ENCODE data around the gene PPP1R15B.

PPP1R15B gene

DNA sequence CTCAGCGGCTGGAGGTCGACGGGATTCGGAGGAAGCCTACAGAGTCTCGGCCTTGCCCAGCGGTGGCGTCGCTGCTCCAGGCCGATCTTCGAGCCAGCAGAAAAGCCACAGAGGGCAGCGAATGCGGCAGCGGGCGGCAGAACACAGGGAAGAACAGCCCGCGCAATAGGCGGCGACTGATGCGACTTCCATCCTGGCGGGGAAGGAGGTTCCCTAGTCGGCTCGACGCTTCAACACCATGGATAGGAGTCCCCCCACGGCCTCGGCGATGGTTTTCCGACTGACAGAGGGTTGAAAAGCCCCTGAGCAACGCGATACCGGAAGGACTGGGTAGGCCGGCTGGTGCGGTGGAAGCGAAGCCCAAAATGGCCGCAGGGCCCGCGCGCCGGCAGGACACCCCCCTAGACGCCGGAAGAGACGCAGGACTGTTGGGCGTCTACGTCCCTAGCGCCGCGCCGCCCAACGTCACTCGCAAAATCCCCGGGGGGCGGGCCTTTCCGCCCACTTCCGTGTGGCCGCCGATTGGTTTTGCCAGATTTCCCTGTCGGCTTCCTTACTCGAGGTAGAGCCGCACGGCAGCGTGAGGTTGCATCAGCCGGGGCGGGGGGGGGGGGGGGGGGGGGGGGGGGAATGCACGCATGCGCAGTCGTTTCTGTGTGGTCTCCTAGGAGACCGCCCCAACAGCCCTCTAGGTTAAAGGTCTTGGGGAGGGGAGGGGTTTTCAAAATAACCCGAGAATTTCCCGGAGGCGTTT, at the start of gene PPP1R15B:
Gene PPP1R15B, minus strand, starts transcription at position 367 of the 754 bp plus-strand sequence. CDS start 406 bp downstream, outside the sequence.
- peak; percentile 95 for DNase-seq (ENCODE audit: low read depth)

DNA sequence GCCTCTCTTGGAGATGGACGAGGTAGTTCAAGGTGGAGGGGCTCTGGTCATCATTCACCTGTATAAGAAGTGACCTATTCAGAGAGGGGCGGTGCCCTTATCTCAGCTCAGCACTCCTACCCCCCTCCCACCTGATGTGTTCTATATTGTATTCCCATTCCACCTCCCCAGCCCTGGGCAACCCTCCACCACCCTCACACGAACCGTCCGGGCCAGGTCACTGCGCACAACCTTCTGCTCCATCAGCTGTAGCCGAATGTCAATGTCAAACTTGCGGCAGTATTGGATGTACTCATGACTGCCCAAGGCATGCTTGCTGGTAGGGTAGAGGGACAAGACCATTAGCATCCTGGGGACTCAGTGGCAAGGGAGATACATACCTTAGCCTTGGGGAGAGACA, 48.7 kb upstream of the PPP1R15B start:
- DNase-seq (ENCODE audit: low read depth), result no peak

DNA sequence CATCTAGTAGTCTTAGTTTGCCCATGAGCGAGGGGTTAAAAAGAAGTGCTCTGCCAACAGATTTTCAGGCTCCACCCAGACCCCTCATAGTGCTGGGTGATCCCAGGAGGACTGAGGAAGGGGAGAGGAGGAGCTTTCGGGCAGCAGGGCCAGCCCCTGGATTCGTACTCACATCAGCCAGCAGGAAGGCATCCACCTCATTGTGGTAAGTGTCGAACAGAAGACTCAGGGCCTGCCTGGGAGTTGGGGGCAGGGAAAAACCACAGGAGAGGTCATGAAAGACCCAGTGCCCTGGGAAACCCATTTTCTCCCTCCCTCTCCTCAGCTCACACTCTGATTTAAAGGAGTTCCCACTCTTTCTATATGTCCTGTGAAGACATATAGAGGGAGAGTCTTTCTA, 48.1 kb upstream of the PPP1R15B start:
- DNase-seq (ENCODE audit: low read depth), result no peak

DNA sequence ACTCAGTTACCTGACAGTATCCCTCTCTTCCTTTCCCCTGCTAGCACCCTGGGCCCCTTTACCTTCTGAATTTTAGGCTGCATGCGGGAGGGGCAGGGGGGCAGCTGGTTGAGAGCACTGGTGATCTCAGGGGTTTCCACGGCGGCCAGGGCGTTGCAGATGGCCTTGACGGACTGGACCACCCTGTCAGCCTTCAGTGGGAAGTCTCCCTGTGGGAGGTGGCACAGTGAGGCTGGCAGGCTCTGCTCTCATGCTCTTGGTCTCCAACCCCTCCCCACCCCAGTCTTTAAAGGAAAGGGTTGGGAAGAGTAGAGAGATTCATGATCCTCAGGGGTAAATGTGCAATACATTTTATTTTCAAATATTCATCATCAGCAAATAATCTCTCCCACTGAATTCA, 46.0 kb upstream of the PPP1R15B start:
- DNase-seq (ENCODE audit: low read depth), result no peak

DNA sequence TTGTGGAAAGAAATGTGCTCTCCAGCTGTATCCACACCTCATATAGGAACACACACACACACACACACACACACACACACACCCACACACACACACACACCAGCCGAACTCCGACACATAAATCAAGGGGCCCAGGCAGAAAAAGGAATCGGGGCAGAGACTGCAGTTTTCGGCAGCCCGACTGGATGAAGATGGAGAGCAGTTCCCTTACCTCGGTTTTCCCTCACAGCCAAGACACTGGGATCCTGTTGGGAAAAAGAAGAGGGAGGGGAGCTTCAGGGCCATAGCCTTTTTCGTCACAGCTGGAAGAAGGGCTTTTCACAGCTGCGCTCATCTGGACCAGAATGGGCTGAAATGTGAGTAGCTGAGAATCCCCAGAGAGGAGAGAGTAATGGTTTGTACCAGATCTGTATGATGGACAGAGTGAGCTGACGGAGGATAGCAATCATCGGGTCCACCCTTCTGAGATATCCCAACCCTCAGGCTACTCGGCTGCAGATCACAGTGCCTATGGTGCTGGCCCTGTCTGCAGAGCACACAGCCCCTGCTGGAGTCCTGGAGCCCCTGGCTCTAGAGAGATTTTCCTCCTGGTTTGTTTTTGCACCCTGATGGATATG, 45.3 kb upstream of the PPP1R15B start:
- no peak for DNase-seq (ENCODE audit: low read depth)

DNA sequence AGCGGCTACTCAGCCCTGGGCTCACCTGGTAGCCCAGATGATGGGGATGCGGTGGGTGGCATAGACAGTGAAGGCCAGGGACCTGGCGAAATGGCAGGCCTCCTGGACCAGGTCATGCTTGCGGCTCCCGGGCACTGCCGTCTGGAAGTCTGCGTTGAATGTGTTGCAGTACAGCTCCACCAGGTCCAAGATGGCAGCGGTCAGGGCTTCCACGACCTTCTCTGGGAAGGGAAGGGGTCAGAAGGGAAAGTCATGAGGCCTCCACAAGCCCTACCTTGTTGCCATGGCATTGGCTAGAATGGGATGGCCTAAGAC, 44.2 kb upstream of the PPP1R15B start:
- no peak for DNase-seq (ENCODE audit: low read depth)

DNA sequence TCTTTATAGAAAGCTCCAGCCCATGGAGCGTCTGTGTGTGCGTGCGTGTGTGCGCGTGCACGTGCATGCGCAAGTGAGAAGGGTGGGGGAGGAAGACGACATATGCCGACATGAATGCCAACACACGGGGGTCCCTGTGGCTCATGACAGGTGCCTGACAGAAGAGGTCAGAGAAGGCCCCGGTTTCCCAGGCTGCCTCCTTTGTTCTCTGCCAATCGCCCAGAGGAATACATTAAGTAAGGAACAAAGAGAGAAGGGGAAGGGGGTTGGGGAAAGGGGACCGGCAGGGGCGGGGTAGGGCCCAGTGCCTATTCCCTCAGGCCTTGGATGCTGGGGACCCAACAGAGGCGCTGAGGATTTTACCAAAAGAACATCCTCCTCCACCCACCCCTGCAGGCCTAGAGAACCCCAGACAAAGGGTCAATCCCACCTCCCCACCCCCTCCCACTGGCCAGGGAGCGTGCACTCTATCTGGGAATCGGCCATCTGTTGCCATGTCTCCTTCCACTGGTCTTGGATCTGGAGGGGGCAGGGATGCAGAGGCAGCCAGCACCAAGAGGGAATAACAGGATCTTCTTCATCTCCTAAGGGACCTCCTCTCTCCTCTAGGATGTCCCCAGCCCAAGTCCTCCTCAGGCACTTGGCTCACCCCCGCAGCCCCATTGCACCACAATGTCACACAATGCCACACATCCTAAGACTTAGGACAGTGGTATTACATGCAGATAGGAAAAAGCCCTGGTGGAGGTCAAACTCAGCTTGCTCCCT, 43.6 kb upstream of the PPP1R15B start:
- no peak for DNase-seq (ENCODE audit: low read depth)

DNA sequence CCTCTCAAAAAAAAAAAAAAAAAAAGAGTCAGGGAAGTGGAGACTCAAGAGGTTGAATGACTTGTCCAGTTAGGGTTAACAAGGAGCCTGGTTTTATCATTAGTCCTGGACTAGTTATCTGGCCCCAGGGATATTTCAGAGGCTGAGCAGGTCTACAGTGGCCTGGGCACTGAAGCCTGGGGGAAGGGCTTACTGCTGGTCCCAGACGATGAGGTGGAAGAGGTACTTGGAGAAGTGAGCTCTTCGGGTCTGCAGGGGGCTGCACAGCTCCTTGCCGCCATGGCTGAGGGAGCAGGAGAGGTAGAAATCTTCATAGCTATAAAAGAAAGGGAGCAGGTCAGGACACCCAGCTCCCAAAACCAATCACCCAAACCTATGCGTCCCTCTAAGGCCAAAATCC, 42.9 kb upstream of the PPP1R15B start:
- DNase-seq (ENCODE audit: low read depth), result no peak

DNA sequence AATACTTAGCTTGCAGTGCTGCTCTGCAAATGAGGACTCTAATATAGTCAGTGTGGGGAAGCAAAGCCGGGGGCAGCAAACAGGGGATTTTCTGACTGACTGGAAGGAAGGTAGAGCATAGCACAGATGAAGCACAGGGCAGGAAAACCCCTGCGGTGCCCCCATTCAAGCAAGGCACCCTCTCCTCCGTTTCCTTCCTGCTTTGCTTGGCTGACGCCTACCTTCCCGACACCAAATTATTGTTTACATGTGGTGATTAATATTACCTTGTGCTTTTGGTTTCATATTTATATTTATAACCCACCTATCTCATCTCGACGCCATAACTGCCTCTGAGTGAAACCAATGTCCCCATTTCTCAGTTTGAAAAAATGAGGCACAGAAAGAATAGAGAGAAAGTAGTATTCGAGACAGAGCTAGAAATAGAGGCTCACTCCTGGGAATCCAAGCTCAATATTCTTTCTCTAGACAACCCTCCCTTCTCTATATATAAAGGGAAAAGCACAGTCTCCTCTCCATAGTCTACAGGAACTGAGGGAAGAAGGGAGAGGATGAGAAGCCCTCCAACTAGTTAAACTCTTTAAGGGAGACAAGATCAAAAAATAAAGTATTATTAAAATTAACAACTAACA, 41.6 kb upstream of the PPP1R15B start:
- DNase-seq (ENCODE audit: low read depth), result peak; percentile 48

DNA sequence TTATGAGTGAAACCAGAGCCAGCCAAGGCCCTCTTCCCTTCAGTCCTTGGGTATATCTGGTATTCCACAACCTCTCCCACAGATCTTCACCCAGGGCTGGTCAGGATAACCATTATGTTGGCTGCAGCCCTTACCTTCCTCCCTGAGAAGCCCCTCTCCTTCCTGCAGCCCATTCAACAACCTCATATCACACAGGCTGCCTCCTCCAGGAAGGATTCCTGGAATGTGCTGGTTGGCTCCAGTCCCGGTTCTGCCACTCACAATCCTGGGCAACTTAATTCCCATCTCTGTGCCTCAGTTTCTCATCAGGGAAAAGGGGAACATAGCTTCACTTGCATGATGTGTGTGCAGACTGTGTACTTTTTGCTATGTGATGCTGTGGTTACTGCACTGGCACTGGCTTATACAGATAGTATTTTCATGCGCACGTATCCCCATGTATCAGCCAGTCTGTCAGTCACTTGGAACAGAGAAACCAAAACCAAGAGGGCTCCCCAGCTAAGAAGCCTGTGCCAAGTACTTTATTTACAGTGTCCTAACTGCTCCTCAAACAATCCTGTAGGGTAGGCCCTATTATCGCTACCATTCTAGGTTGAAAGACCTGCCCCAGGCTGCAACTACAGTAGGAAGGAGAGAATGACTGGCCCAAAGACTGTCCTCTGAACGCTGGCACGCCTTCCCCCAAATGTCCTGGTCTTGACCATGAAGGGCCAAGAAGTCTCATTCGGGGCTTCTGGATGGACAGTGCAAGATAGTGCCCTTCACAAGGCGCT, 39.9 kb upstream of the PPP1R15B start:
- DNase-seq (ENCODE audit: low read depth), result no peak

DNA sequence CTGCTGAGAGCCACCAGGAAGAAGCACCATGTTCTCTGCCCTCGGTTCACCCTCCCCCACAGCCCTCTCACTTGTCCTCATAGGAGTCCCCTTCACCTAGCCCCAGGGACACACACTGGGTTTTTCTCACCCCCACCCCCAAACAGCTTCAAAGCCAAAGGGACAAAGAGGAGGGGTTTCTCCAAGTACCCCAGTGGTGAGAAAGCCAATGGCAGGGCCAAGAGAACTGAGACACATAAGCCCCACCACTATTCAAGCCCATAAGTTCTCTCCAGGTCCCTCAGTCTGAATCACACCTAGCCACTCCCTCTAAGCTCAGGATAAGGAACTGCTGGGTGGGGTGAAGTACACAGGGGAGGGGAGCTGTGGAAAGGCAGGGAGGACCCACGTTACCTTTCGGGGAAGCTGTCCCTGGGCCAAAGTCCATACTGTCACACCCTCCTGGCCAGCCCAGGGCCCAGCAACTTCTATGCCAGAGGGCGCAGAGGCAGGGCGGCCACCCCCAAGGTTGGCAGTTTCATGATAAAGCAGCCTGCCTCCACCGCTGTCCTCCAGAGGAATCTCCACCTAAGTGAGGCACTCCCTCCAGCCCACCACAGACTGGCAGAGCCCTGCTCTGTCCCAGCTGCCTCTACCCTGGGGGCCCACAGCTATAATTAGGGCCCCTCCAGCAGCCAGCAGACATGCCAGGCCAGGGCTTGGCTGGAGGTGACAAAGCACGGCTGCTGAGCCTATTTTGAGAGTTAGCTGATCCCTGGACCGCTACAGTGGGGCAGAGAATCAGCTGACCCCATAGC, 39.0 kb upstream of the PPP1R15B start:
- no peak for DNase-seq (ENCODE audit: low read depth)

DNA sequence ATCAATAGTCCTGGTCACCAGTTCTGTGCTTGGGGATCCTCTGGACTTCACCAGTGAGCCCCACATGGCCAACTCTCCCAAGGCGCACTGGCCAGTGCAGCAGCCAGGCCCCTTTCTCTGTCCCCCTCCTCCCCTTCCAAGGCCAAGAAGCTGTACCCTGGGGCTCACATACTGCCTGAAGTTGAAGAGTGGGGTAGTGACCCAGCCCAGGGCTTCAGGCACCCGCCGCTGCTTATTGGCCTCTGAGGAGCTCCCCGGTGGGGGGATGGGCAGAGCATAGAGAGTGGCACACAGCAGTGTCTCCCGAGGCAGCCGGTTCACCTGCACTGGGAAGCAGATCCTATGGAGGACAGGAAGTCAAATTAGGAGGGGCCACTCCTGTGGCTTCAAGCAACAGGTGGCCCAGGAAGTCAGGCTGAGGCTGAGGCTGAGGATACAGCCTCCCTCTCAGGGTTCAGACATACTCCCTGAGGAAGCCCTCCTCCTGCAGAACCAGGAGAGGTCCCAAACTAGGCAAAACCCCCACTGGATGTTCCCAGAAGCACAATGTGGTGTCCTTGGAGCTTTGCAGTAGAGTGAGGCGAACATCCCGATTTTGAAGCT, 38.2 kb upstream of the PPP1R15B start:
- DNase-seq (ENCODE audit: low read depth), result no peak

DNA sequence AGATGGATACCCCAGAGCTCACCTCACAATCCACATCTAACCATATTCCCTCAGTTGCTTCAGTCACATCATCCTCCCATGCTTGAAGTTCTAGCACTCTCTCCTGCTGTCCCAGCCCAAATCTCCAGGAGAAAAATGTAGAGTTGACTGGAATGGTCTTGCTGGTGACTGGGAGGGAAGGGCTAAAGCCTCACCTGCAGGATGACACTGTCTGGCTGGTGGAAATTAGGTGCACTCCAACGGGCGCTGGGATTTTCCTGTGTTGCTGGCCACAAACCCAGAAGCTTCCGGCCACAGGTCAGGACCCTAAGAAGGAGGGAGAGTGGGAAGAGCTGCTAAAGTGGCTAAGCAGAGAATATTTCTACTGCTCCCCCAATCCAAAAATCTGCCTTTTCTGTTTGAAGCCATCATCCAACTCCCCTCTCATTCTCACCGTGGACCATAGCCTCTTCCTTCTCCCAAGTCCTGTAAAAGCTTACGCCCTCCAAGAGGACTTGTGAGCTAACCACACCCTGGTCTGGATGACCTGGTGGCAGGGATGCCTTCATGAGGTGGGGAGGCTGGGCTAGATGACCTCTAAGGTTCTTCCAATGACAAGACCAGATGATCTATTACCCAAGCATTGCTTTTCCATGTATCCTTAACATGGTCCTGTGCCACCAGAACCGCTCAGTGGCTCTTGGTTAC, 37.5 kb upstream of the PPP1R15B start:
- DNase-seq (ENCODE audit: low read depth), result no peak

DNA sequence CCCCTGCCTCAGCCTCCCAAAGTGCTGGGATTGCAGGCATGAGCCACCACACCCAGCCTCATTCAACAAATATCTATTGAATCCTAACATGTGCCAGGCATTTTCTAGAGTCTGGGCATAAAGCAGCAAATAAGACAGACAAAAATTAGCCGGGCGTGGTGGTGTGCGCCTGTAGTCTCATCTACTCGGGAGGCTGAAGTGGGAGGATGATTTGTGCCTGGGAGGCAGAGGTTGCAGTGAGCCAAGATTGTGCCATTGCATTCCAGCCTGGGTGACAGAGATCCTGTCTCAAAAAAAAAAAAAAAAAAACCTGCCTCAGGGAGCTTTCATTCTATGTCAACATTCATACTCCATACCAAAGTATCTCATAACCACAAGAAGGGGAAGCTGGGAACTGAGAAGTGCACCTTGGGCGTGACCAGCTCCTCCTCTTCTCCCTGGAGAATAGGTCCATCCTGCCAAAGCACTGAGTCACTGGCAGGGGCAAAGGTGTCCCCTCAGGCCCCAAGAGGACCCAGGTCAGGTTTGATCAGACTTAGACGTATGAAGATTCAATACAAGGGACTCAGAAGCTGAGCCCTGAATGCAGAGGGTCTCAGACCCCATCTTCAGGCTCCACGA, 36.8 kb upstream of the PPP1R15B start:
- no peak for DNase-seq (ENCODE audit: low read depth)

DNA sequence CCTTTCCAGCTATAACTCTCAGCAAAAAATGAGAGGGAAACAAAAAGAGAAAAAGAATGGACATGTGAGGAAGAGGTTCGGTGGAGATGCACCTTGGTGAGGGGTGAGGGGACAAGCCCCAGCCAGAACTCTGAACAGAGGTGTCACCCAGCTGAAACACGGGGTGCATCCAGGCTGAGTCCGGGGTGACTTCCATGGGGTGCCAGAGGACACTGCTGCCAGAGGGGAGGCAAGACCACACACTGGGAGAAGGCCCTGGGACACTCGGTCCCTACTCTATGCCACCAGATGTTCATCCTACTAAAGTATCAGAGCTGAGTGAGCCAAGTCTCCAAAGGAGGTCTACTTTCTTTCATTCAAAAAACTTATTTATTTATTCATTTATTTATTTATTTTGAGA, 36.1 kb upstream of the PPP1R15B start:
- DNase-seq (ENCODE audit: low read depth), result no peak

DNA sequence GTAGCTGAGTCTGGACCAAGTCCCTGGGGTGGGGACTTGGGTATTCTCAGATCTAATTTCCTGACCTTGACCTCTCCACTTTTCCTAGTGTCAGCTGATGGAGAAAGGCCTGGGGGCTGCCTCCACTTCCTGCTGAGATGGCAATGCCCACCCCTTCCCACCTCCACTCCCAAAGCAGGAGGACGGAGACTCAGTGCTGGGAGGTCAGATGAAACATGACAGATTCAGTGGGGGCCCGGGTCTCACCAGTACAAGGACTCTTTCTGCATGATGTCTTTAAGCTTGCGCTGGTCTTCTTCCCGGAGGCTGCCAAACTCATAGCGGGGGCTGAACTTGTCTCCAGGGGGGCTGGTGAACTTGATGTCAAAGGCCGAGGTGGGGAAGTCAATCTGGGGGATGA, 35.6 kb upstream of the PPP1R15B start:
- no peak for DNase-seq (ENCODE audit: low read depth)

DNA sequence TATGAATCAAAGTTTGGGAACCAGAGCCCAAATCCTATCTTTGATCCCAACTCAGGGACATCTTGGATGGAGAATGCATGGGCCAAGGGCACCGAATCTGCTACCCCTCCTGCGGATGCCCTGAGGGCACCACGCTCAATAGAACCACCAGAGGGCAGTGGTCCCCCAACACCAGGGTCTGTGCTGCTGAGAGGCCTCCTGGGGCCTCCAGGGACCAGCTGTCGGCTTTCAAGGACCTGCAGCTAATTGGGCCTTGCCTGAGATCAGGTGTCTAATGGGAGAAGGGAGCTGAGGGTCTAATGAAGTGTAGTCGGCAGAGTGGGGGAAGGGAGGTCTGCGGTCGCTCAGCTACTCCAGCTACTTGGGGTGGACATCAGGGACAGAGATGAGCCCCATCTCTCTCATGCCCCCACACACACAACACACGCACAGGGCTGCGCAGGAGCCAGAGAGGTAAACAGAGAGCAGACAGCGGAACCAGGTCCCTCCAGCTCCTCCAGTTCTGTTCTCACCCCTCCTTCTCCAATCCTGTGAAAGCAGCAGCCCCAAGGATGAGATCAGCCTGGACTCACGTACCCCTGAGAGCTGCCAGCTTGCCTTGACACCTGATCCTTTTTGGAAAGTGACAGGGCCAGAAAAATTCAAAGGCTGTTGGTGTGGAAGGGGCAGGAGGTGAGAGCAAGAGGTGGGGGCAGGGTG, 34.9 kb upstream of the PPP1R15B start:
- DNase-seq (ENCODE audit: low read depth), result peak; percentile 64

DNA sequence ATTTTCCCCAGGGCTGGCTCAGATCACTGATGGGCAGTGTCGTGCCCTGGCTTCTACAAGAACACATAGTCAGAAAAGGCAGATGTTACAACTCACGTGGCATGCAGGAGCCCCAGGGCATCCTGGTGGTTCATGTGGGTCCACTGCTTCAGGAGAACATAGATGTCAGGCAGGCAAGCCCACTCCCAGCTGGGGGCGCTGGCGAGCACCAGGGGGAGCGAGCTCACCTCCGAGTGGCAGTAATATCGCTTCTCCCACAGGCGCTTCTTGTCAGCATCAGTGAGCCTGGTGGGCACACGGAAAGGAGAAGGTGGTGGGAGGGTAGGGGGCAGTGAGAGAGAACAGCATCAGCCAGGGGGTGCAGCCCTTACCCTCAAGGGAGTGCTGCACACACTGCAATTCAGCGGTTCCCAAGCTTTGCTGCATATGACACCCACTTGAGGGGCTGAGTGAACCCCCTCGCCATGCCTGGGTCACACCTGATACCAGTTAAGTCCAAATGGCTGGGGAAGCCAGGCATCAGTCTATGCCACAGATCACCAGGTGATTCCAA, 34.3 kb upstream of the PPP1R15B start:
- DNase-seq (ENCODE audit: low read depth), result peak; percentile 35

All from stimulated activated CD8-positive, alpha-beta memory T cell treated with anti-CD3 and anti-CD28 coated beads, Interleukin-4, amount 100 ng/mL, for 24 hours (primary cell).